BLaER1 (cell line): ENCODE measurements around the gene BRD9.
"Not testable (repeated sequence)": the region's sequence is repeated elsewhere in the genome, so short reads cannot be mapped to it uniquely, and the experiment has no call there.

Experiments
- H3K27ac ChIP-seq: shearing (Covaris generic); formaldehyde crosslinking; 2 replicates; pipeline ENCODE4 v1.8.1; 2022
- H3K27me3 ChIP-seq: shearing (Covaris generic); formaldehyde crosslinking; 2 replicates; pipeline ENCODE4 v1.8.1; 2022
- H3K36me3 ChIP-seq: shearing (Covaris generic); formaldehyde crosslinking; 2 replicates; pipeline ENCODE4 v1.8.1; 2022
- H3K4me1 ChIP-seq: shearing (Covaris generic); formaldehyde crosslinking; 2 replicates; pipeline ENCODE4 v1.8.1; 2022
- H3K4me2 ChIP-seq: shearing (Covaris generic); formaldehyde crosslinking; 2 replicates; pipeline ENCODE4 v1.8.1; 2022
- H3K4me3 ChIP-seq: shearing (Covaris generic); formaldehyde crosslinking; 2 replicates; pipeline ENCODE4 v1.8.1; 2022
- H3K9ac ChIP-seq: shearing (Covaris generic); formaldehyde crosslinking; 2 replicates; pipeline ENCODE4 v1.8.1; 2022
- H3K9me3 ChIP-seq: shearing (Covaris generic); formaldehyde crosslinking; 2 replicates; pipeline ENCODE4 v1.8.1; 2022
- H4K20me1 ChIP-seq: shearing (Covaris generic); formaldehyde crosslinking; 2 replicates; pipeline ENCODE4 v1.8.1; 2022
- Cebpa-rat ChIP-seq: shearing (Covaris generic); IDR thresholded peaks from 2 replicates; pipeline ENCODE4 v1.8.1; 2022

The BRD9 gene

DNA sequence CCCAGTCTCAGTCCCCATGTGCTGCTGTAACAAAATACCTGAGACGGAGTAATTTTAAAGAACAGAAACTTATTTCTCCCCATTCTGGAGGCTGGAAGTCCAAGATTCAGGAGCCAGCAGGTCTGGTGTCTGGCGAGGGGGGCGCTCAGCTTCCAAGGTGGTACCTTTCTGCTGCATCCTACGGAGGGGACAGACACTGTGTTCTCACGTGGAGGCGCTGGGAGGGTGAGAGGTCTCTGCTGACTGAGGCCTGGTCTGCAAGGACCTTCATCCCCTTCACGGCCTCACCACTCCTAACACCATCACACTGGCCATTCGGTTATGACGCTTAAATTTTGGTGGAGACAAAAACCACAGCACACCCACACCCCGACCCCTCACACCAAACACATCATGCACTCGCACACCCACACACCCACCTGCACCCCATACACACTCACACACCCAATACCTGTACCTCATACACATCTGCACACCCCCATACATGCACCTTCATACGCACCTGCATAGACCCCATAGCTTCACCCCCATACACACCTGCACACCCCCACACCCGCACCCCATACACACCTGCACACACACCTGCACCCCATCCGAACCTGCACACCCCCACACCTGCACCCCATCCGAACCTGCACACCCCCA, 32.0 kb downstream of the BRD9 start:
- Histone ChIP-seq H3K9me3 (no peaks in the 10 kb centered on the region), H3K36me3 (peaks cover 26% of the 10 kb centered on the region), H4K20me1 (peaks cover 72% of the 10 kb centered on the region), H3K4me2 (peak overlapping the region; percentile 85; the same call in 1 of the 2 replicates), H3K9ac (no peak overlapping the region), H3K4me1 (peaks cover 53% of the 10 kb centered on the region), H3K27me3 (no peaks in the 10 kb centered on the region), H3K4me3 (no peak overlapping the region), H3K27ac (no peak overlapping the region)
- TF ChIP-seq Cebpa-rat, result no peak

DNA sequence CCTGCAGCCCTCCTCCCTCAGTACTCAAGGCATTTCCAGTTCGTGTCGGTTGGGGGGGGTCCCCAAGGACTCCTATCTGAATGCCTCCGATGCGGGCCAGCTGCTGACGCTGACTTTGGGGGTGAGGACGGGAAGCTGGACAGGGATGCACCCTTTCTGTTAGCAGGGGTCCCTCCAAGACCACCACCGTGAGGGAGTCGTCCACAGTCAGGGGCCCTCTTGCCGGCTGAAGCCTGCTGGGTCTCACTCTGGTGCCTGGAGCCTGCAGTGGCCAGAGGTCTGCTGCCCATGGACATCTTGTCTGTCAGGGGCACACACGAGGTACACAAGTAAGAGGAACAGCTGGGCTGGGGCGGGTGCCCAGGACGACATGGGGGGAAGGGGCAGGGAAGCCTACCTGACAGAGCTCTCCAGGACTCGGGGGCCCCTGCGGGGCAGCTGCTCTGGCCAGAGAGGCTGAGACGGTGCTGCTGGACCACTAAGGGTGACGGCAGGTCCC, 32.8 kb downstream of the BRD9 start:
- Histone ChIP-seq H3K27me3 (no peaks in the 10 kb centered on the region), H3K36me3 (peaks cover 18% of the 10 kb centered on the region), H3K4me1 (peaks cover 48% of the 10 kb centered on the region), H3K9me3 (no peaks in the 10 kb centered on the region), H3K27ac (no peak overlapping the region), H3K4me3 (no peak overlapping the region), H4K20me1 (peaks cover 71% of the 10 kb centered on the region), H3K9ac (no peak overlapping the region), H3K4me2 (no peak overlapping the region)
- TF ChIP-seq Cebpa-rat, result no peak

DNA sequence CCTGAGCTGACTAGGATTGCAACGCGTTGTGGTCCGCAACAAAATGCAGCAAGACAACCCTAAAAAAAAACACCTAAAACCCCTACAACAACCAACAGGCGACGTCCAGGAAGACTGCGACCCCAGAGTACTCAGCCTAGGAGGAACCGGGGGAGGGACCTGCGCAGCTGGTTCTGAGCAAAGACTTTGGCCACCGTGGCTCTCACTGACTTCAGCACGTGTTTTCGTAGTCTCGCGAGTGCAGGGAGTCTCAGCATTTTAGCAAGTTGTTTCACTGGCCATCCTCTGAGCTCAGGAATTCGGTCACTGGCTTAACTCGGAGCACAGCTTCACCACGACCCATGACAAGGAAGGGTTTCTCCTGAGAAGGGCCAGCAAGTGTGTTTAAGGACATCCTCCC, 33.2 kb downstream of the BRD9 start:
- H4K20me1 ChIP-seq, result peaks cover 66% of the 10 kb centered on the region
- H3K27me3 ChIP-seq, result no peaks in the 10 kb centered on the region
- H3K27ac ChIP-seq, result no peak overlapping the region
- no peak overlapping the region for H3K4me3 ChIP-seq
- H3K9ac ChIP-seq, result no peak overlapping the region
- H3K36me3 ChIP-seq, result peaks cover 13% of the 10 kb centered on the region
- H3K4me2 ChIP-seq, result no peak overlapping the region
- no peak for TF ChIP-seq Cebpa-rat
- H3K4me1 ChIP-seq, result peaks cover 43% of the 10 kb centered on the region
- H3K9me3 ChIP-seq, result no peaks in the 10 kb centered on the region

DNA sequence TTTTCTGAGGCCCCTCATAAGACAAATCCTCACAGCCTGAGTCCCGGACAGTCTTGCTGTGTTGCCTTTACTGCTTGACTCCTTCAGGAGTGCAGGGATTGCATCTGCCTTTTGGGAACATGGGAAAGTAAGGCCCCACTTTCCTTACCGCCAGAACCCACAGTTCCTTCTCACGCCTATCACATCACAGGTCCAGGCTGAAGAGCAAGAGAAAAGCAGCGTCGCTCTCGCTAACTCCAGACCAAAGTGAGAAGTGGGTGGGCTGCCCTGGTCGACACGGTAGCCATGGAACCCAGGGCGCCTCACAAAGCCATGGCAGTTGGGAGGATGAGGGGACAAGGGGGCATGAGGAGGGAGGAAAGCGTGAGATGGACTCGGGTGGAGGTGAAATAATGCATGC, 33.9 kb downstream of the BRD9 start:
- Histone ChIP-seq H3K27me3 (no peaks in the 10 kb centered on the region), H4K20me1 (peaks cover 59% of the 10 kb centered on the region), H3K36me3 (peaks cover 7% of the 10 kb centered on the region), H3K4me3 (no peak overlapping the region), H3K4me2 (no peak overlapping the region), H3K27ac (no peak overlapping the region), H3K4me1 (peaks cover 36% of the 10 kb centered on the region), H3K9ac (no peak overlapping the region), H3K9me3 (no peaks in the 10 kb centered on the region)
- no peak for TF ChIP-seq Cebpa-rat

DNA sequence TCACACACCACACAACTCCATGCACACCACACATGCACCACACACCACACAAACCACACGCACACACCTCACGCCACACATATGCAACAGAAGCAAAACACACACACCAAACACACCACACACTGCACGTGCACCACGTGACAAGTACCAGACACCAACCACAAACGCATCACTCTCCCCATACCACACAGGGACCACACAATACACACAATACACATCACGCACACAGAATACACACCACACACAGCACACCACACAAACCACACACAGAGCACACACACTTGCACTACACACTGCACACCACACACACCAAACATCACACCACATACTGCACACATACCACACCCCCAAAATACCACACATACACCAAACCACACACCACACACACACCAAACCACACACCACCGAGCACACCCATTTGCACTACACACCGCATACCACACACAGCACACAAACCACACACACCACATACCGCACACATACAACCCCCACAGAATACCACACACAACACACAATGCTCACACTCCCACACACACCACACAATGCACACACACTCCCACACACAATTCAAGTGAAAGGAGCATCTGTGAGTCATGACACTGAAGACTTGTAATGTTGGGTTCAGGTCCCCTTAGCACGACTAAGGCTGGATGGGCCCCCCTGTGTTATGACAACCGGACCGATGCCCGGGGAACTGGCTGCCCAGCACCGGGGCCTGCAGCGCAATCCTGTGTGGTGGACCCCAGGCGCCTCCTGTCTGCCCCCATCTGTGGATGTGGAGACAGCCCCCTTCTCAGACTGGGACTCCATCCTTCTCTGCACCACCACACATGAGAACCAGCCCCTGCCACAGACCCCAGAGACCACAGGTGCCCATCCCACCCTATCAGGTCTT, 35.8 kb downstream of the BRD9 start:
- H3K27ac ChIP-seq, result no peak overlapping the region
- no peaks in the 10 kb centered on the region for H3K9me3 ChIP-seq
- no peaks in the 10 kb centered on the region for H3K27me3 ChIP-seq
- H3K36me3 ChIP-seq, result no peaks in the 10 kb centered on the region; the same call in 1 of the 2 replicates
- H3K4me1 ChIP-seq, result peaks cover 17% of the 10 kb centered on the region
- peak overlapping the region; percentile 30; the same call in 1 of the 2 replicates for H3K4me2 ChIP-seq
- TF ChIP-seq Cebpa-rat, result no peak
- no peak overlapping the region for H3K9ac ChIP-seq
- peaks cover 49% of the 10 kb centered on the region for H4K20me1 ChIP-seq
- no peak overlapping the region for H3K4me3 ChIP-seq

DNA sequence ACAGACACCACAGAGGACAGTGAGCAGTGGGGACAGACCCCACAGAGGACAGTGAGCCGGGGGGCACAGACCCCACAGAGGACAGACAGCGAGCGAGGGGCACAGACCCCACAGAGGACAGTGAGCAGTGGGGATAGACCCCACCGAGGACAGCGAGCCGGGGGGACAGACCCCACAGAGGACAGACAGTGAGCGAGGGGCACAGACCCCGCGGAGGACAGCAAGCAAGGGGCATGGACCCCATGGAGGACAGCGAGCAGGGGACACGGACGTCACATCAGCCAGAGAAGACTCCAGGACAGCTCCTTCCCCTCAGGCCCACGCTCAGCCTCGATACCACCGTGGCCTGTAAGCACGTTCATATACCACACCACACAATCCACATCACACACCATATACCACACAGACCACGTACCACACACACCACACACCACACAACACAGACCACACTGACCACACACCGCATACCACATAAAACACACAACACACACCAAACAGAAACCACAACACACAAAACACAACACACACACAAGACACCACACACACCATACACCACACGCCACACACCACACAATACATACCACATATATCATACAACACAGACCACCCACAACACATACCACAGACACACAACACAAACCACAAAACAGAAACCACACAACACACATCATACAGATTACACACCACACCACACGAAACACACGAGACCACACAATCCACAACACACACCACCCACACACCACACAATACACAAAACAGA, 36.6 kb downstream of the BRD9 start:
- Histone ChIP-seq H4K20me1 (peaks cover 40% of the 10 kb centered on the region), H3K4me3 (no peak overlapping the region), H3K4me2 (no peak overlapping the region), H3K27ac (no peak overlapping the region), H3K9me3 (no peaks in the 10 kb centered on the region), H3K27me3 (no peaks in the 10 kb centered on the region), H3K36me3 (no peaks in the 10 kb centered on the region; the same call in 1 of the 2 replicates), H3K9ac (no peak overlapping the region), H3K4me1 (peaks cover 9% of the 10 kb centered on the region)
- no peak for TF ChIP-seq Cebpa-rat

DNA sequence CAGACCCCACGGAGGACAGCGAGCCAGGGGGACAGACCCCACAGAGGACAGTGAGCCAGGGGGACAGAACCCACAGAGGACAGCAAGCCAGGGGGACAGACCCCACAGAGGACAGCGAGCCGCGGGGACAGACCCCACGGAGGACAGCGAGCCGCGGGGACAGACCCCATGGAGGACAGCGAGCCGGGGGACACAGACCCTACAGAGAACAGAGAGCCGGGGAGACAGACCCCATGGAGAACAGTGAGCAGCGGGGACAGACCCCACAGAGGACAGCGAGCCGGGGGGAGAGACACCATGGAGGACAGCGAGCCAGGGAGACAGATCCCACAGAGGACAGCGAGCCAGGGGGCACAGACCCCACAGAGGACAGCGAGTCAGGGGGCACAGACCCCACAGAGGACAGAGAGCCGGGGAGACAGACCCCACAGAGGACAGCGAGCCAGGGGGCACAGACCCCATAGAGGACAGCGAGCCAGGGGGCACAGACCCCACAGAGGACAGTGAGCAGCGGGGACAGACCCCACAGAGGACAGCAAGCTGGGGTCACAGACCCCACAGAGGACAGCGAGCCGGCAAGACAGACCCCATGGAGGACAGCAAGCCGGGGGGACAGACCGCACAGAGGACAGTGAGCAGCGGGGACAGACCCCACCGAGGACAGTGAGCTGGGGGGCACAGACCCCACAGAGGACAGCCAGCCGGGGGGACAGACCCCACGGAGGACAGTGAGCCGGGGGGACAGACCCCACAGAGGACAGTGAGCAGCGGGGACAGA, 37.4 kb downstream of the BRD9 start:
- H3K4me1 ChIP-seq, result peaks cover 7% of the 10 kb centered on the region; the same call in 1 of the 2 replicates
- no peak overlapping the region for H3K4me2 ChIP-seq
- no peaks in the 10 kb centered on the region for H3K9me3 ChIP-seq
- no peaks in the 10 kb centered on the region; the same call in 1 of the 2 replicates for H3K36me3 ChIP-seq
- H3K9ac ChIP-seq, result no peak overlapping the region
- TF ChIP-seq Cebpa-rat, result no peak
- no peak overlapping the region for H3K4me3 ChIP-seq
- H4K20me1 ChIP-seq, result peaks cover 34% of the 10 kb centered on the region; the same call in 1 of the 2 replicates
- H3K27me3 ChIP-seq, result no peaks in the 10 kb centered on the region
- H3K27ac ChIP-seq, result no peak overlapping the region

DNA sequence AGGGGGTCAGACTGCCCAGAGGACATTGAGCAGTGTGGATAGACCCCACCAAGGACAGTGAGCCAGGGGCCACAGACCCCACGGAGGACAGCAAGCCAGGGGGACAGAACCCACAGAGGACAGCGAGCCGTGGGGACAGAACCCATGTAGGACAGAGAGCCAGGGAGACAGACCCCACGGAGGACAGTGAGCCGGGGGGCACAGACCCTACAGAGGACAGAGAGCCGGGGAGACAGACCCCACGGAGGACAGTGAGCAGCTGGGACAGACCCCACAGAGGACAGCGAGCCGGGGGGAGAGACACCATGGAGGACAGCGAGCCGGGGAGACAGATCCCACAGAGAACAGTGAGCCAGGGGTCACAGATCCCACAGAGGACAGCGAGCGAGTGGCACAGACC, 38.4 kb downstream of the BRD9 start:
- H3K27ac ChIP-seq, result no peak overlapping the region
- TF ChIP-seq Cebpa-rat, result no peak
- no peak overlapping the region for H3K9ac ChIP-seq
- H3K9me3 ChIP-seq, result no peaks in the 10 kb centered on the region
- no peaks in the 10 kb centered on the region; the same call in 1 of the 2 replicates for H3K36me3 ChIP-seq
- H3K27me3 ChIP-seq, result no peaks in the 10 kb centered on the region
- peaks cover 25% of the 10 kb centered on the region; the same call in 1 of the 2 replicates for H4K20me1 ChIP-seq
- no peak overlapping the region for H3K4me2 ChIP-seq
- peaks cover 7% of the 10 kb centered on the region; the same call in 1 of the 2 replicates for H3K4me1 ChIP-seq
- no peak overlapping the region for H3K4me3 ChIP-seq

DNA sequence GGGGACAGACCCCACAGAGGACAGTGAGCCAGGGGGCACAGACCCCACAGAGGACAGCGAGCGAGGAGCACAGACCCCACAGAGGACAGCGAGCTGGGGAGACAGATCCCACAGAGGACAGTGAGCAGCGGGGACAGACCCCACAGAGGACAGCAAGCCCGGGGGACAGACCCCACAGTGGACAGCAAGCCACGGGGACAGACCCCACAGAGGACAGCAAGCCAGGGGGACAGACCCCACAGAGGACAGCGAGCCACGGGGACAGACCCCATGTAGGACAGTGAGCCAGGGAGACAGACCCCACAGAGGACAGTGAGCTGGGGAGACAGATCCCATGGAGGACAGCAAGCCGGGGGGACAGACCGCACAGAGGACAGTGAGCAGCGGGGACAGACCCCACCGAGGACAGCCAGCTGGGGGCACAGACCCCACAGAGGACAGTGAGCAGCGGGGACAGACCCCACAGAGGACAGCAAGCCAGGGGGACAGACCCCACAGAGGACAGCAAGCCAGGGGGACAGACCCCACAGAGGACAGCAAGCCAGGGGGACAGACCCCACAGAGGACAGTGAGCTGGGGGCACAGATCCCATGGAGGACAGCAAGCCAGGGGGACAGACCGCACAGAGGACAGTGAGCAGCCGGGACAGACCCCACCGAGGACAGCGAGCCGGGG, 39.0 kb downstream of the BRD9 start:
- H3K27me3 ChIP-seq, H3K4me2 ChIP-seq, H3K4me3 ChIP-seq, H3K27ac ChIP-seq, H3K4me1 ChIP-seq, H3K36me3 ChIP-seq, H3K9me3 ChIP-seq, H3K9ac ChIP-seq: not testable (repeated sequence)
- peaks cover 18% of the 10 kb centered on the region; the same call in 1 of the 2 replicates for H4K20me1 ChIP-seq
